Neural cell (in vitro differentiated cells): Measurements from ENCODE around the gene SLC25A22. TPM values are rescaled to one million over a fixed set of nuclear protein-coding genes. Genes with fewer than 3 reads are reported as not detected.
A peak's percentile ranks its signal among the peaks of the same experiment; 100 is the strongest.

ENCODE experiments used
- H2AFZ ChIP-seq: fragments of 200-600, 300-800 bp; sonication (generic), shearing (Covaris generic); 2 replicates; pipeline ENCODE4 v1.6.0; 2014; ENCODE audit warnings: low read depth, mild to moderate bottlenecking, antibody characterized with exemption, low read length, moderate library complexity
- H3F3A ChIP-seq: fragments of 200-600 bp; shearing (Covaris generic); 2 replicates; pipeline ENCODE4 v1.6.1; 2016; ENCODE audit warnings: mild to moderate bottlenecking, moderate library complexity, mixed read lengths, antibody characterized with exemption, low read length; ENCODE audit not compliant: insufficient read depth, poor library complexity, severe bottlenecking
- H3K27ac ChIP-seq: fragments of 200-600, 300-800 bp; sonication (generic), shearing (Covaris generic); 2 replicates; pipeline ENCODE4 v1.5.1; 2014; ENCODE audit warnings: mild to moderate bottlenecking, low read length, moderate library complexity
- H3K27me3 ChIP-seq: fragments of 300-800, 200-600 bp; sonication (generic), shearing (Covaris generic); 2 replicates; pipeline ENCODE4 v1.6.0; 2014; ENCODE audit warnings: mild to moderate bottlenecking, low read depth, low read length, moderate library complexity; ENCODE audit not compliant: insufficient read depth
- H3K36me3 ChIP-seq: fragments of 300-800, 200-600 bp; sonication (generic), shearing (Covaris generic); 2 replicates; pipeline ENCODE4 v1.5.1; 2014; ENCODE audit warnings: mild to moderate bottlenecking, antibody characterized with exemption, low read length, moderate library complexity; ENCODE audit not compliant: insufficient read depth
- H3K4me2 ChIP-seq: fragments of 300-800, 200-600 bp; sonication (generic), shearing (Covaris generic); 2 replicates; pipeline ENCODE4 v1.6.0; 2014; ENCODE audit warnings: mild to moderate bottlenecking, low read length
- H3K4me3 ChIP-seq: fragments of 300-800, 200-600 bp; sonication (generic), shearing (Covaris generic); 2 replicates; pipeline ENCODE4 v1.5.1; 2014; ENCODE audit warnings: mild to moderate bottlenecking, low read length, moderate library complexity
- H3K79me2 ChIP-seq: fragments of 200-600 bp; shearing (Covaris generic); replicated peaks from 2 replicates; pipeline ENCODE4 v1.6.0; 2014; ENCODE audit warnings: mild to moderate bottlenecking, low read length, moderate library complexity; ENCODE audit not compliant: insufficient read depth
- H3K9ac ChIP-seq: fragments of 300-800, 200-600 bp; sonication (generic), shearing (Covaris generic); 2 replicates; pipeline ENCODE4 v1.6.1; 2016; ENCODE audit warnings: mild to moderate bottlenecking, low read length, mixed read lengths
- H3K9me2 ChIP-seq: fragments of 200-600 bp; shearing (Covaris generic); 2 replicates; pipeline ENCODE4 v1.6.1; 2016; ENCODE audit warnings: mild to moderate bottlenecking, low read length, mixed read lengths; ENCODE audit not compliant: insufficient read depth
- H3K9me3 ChIP-seq: fragments of 200-600, 300-800 bp; sonication (generic), shearing (Covaris generic); 2 replicates; pipeline ENCODE4 v1.6.1; 2016; ENCODE audit warnings: mild to moderate bottlenecking, mixed run types, low read length, moderate library complexity, mixed read lengths
- H4K20me1 ChIP-seq: fragments of 200-600 bp; shearing (Covaris generic); 2 replicates; pipeline ENCODE4 v1.6.1; 2016; ENCODE audit warnings: mild to moderate bottlenecking, mixed run types; ENCODE audit not compliant: insufficient read depth
- EP300 ChIP-seq: fragments of 450-650 bp; conservative IDR thresholded peaks from 2 replicates; pipeline ENCODE4 v1.6.1; 2014; ENCODE audit warnings: antibody characterized with exemption, mild to moderate bottlenecking, moderate library complexity; ENCODE audit not compliant: poor library complexity, severe bottlenecking
- EZH2 ChIP-seq: fragments of 200-600, 300-800 bp; shearing (Covaris generic), sonication (generic); IDR thresholded peaks from 2 replicates; pipeline ENCODE4 v1.6.1; 2014; ENCODE audit warnings: antibody characterized with exemption, low read length, borderline replicate concordance, mild to moderate bottlenecking; ENCODE audit not compliant: insufficient read depth, poor library complexity, severe bottlenecking
- MXI1 ChIP-seq: fragments of 450-650 bp; conservative IDR thresholded peaks from 2 replicates; pipeline ENCODE4 v1.6.1; 2014; ENCODE audit warnings: antibody characterized with exemption, mild to moderate bottlenecking; ENCODE audit not compliant: poor library complexity, severe bottlenecking
- POLR2AphosphoS5 ChIP-seq: IDR thresholded peaks from 2 replicates; pipeline ENCODE4 v1.6.1; 2012
- RAD21 ChIP-seq: fragments of 450-650 bp; conservative IDR thresholded peaks from 2 replicates; pipeline ENCODE4 v1.6.1; 2014; ENCODE audit warnings: antibody characterized with exemption, mild to moderate bottlenecking, moderate library complexity
- SMC3 ChIP-seq: fragments of 450-650 bp; conservative IDR thresholded peaks from 2 replicates; pipeline ENCODE4 v1.6.1; 2014; ENCODE audit warnings: antibody characterized with exemption, mild to moderate bottlenecking, moderate library complexity; ENCODE audit not compliant: poor library complexity
- TAF1 ChIP-seq: IDR thresholded peaks from 2 replicates; pipeline ENCODE4 v1.6.1; 2012; ENCODE audit warnings: low read depth
- polyA plus RNA-seq: library from polyadenylated mRNA; depleted of rRNA; stranded (reverse); fragments of >200 nt; gene quantifications from 2 replicates; pipeline ENCODE4 v1.2.3, GENCODE V29; 2014
- TF ChIP-seq, protein P1 (sequence below): IDR thresholded peaks from 2 replicates; pipeline ENCODE4 v1.6.1; 2012; ENCODE audit warnings: borderline replicate concordance
- TF ChIP-seq, protein P2 (sequence below): fragments of 450-650 bp; IDR thresholded peaks from 2 replicates; pipeline ENCODE4 v1.5.1; 2014; ENCODE audit warnings: antibody characterized with exemption, mild to moderate bottlenecking, moderate library complexity; ENCODE audit not compliant: poor library complexity, severe bottlenecking

The SLC25A22 gene
- polyA plus RNA-seq, 1 donor from 2014 or later, result 40.9 TPM

- H3K9me2 ChIP-seq, result no peaks in the 10 kb centered on the region
- TF ChIP-seq RAD21 (no peak), EZH2 (no peak), SMC3 (no peak), EP300 (no peak)
- H3K79me2 ChIP-seq, result no peaks in the 10 kb centered on the region
- H3K27ac ChIP-seq, result no peak within 1 kb of the TSS
- peak within 1 kb of the TSS; percentile 25 for H3K9ac ChIP-seq
- H2AFZ ChIP-seq, result no peak within 1 kb of the TSS
- no peaks in the 10 kb centered on the region for H3K9me3 ChIP-seq
- no peak within 1 kb of the TSS for H3K4me2 ChIP-seq
- peak within 1 kb of the TSS; percentile 69 for H3K4me3 ChIP-seq
- H3K27me3 ChIP-seq, result peaks cover 42% of the 10 kb centered on the region
- H4K20me1 ChIP-seq, result no peaks in the 10 kb centered on the region
- no peaks in the 10 kb centered on the region for H3K36me3 ChIP-seq
- H3F3A ChIP-seq, result no peaks in the 10 kb centered on the region
Observed at GRCh38 chr11:827897-828192, 29.8 kb upstream of the SLC25A22 start, which contains the start of gene CRACR2B. CRACR2B (plus strand) TSS chr11:827919; CDS start chr11:828608, 689 bp downstream.

DNA sequence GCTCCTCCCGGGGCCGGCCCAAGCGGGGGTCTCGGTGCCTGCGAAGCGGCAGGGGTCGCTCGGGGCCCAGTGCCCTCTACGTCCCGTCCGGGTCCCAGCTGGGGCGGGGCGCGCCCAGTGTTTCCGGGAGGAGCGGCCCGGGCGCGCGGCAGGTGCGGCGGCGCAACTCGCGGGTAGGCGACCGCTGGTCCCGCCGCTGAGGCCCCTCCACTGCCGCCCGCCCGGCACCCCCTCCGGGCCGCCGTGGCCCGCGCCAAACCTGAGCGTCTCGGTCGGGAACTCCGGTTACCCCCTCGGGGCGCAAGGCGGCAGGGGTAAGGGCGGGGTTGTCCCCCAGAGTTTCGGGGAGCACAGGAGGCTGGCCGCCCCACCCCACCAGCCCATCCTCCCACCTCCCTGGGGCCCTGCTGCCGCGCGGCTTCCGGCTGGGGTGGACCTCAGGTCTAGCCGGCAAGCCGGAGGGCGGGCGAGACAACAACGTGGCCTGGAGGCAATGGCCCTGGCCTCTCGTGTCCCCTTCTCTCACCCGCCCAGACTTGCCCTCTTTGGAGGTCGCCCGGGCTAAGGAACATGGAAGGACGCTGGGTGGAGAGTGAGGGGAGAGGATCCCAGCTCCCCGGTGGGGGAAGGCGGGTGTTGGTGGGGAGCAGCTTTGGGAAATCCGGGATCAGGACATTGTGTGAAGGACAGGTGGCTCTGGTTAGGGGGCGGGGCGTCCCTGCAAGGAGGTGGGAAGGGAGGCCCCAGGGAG lies 29.2 kb upstream of the SLC25A22 start:
- H3F3A ChIP-seq, result no peaks in the 10 kb centered on the region
- TF ChIP-seq SMC3, result no peak
- no peak for TF ChIP-seq RAD21
- TF ChIP-seq MXI1, result no peak
- no peak for TF ChIP-seq POLR2AphosphoS5
- no peak for TF ChIP-seq EZH2
- TF ChIP-seq TAF1, result no peak
- TF ChIP-seq, protein P1, sequence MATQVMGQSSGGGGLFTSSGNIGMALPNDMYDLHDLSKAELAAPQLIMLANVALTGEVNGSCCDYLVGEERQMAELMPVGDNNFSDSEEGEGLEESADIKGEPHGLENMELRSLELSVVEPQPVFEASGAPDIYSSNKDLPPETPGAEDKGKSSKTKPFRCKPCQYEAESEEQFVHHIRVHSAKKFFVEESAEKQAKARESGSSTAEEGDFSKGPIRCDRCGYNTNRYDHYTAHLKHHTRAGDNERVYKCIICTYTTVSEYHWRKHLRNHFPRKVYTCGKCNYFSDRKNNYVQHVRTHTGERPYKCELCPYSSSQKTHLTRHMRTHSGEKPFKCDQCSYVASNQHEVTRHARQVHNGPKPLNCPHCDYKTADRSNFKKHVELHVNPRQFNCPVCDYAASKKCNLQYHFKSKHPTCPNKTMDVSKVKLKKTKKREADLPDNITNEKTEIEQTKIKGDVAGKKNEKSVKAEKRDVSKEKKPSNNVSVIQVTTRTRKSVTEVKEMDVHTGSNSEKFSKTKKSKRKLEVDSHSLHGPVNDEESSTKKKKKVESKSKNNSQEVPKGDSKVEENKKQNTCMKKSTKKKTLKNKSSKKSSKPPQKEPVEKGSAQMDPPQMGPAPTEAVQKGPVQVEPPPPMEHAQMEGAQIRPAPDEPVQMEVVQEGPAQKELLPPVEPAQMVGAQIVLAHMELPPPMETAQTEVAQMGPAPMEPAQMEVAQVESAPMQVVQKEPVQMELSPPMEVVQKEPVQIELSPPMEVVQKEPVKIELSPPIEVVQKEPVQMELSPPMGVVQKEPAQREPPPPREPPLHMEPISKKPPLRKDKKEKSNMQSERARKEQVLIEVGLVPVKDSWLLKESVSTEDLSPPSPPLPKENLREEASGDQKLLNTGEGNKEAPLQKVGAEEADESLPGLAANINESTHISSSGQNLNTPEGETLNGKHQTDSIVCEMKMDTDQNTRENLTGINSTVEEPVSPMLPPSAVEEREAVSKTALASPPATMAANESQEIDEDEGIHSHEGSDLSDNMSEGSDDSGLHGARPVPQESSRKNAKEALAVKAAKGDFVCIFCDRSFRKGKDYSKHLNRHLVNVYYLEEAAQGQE, result no peak
- TF ChIP-seq, protein P2, sequence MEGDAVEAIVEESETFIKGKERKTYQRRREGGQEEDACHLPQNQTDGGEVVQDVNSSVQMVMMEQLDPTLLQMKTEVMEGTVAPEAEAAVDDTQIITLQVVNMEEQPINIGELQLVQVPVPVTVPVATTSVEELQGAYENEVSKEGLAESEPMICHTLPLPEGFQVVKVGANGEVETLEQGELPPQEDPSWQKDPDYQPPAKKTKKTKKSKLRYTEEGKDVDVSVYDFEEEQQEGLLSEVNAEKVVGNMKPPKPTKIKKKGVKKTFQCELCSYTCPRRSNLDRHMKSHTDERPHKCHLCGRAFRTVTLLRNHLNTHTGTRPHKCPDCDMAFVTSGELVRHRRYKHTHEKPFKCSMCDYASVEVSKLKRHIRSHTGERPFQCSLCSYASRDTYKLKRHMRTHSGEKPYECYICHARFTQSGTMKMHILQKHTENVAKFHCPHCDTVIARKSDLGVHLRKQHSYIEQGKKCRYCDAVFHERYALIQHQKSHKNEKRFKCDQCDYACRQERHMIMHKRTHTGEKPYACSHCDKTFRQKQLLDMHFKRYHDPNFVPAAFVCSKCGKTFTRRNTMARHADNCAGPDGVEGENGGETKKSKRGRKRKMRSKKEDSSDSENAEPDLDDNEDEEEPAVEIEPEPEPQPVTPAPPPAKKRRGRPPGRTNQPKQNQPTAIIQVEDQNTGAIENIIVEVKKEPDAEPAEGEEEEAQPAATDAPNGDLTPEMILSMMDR, result no peak
- no peak overlapping the region for H2AFZ ChIP-seq
- H3K79me2 ChIP-seq, result no peaks in the 10 kb centered on the region
- no peaks in the 10 kb centered on the region for H4K20me1 ChIP-seq
- H3K4me2 ChIP-seq, result no peak overlapping the region
- peak overlapping the region; percentile 48 for H3K4me3 ChIP-seq
- no peaks in the 10 kb centered on the region for H3K9me3 ChIP-seq
- H3K9me2 ChIP-seq, result no peaks in the 10 kb centered on the region
- H3K27me3 ChIP-seq, result peaks cover 42% of the 10 kb centered on the region
- no peak overlapping the region for H3K9ac ChIP-seq
- H3K36me3 ChIP-seq, result no peaks in the 10 kb centered on the region
- H3K27ac ChIP-seq, result no peak overlapping the region
